Amniotic stem cell (primary cell): Measurements from ENCODE around the gene CLTCL1.
"Not testable (repeated sequence)": the region's sequence is repeated elsewhere in the genome, so short reads cannot be mapped to it uniquely, and the experiment has no call there.

ENCODE experiments used
- DNase-seq: peaks from one replicate; lab custom pipeline; 2025; lab: John Stamatoyannopoulos, UW

Gene CLTCL1

DNA sequence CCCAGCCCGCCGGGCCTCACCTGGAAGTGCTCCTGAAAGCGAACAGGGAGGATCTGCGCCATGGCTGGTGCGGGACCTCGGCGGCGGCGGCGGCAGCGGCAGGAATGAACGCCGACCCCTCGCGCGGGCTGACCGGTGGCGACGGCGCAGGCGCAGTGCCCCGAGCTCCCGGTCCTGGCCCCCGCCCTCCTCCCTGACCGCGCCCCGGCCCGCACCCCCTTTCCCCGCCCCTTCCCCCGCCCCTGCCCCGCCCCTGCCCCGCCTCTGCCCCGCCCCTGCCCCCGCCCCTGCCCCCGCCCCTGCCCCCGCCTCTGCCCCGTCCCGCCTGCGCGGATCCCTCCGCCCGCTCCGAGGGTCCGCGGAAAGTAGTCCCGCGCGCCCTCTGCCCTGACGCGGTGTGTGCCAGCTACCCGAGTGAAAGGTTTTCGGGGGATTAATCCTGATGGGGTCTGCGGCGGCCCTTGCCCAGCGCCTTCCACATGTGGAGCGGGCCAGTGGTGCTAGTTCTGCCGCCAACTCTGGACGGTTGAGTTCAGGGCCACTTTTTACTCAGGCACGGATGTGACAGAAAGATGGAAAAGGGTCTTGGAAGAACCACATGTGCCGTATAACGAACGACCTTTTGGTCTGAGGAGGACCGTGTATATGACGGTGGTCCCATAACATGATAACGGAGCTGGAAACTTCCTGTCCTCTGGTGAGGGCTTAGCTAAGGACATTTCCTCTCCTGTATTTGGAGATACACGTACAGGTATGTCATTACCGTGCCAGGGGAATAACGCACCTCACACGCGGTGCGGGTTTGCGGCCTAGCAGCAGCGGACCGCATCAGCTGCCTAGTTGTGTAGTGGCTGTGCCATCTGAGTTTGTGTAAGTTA, at the start of gene CLTCL1:
TSS of gene CLTCL1 (minus strand) at position 140 of the 878 bp plus-strand sequence. CDS start at position 62, 78 bp downstream.
- DNase-seq, result no peak

DNA sequence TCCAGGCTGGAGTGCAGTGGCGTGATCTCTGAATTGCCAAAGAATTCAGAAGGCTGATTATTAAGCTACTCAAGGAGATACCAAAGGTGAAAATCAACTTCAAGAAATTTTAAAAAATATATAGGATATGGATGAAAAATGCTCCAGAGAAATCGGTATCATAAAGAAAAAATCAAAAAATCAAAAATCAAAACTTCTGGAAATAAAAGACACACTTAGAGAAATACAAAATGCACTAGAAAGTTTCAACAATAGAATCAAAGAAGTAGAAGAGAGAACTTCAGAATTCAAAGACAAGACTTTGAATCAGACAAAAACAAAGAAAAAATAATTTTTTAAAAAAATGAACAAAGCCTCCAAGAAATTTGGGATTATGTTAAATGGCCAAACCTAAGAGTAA, 45.6 kb upstream of the CLTCL1 start:
- DNase-seq, result no peak

DNA sequence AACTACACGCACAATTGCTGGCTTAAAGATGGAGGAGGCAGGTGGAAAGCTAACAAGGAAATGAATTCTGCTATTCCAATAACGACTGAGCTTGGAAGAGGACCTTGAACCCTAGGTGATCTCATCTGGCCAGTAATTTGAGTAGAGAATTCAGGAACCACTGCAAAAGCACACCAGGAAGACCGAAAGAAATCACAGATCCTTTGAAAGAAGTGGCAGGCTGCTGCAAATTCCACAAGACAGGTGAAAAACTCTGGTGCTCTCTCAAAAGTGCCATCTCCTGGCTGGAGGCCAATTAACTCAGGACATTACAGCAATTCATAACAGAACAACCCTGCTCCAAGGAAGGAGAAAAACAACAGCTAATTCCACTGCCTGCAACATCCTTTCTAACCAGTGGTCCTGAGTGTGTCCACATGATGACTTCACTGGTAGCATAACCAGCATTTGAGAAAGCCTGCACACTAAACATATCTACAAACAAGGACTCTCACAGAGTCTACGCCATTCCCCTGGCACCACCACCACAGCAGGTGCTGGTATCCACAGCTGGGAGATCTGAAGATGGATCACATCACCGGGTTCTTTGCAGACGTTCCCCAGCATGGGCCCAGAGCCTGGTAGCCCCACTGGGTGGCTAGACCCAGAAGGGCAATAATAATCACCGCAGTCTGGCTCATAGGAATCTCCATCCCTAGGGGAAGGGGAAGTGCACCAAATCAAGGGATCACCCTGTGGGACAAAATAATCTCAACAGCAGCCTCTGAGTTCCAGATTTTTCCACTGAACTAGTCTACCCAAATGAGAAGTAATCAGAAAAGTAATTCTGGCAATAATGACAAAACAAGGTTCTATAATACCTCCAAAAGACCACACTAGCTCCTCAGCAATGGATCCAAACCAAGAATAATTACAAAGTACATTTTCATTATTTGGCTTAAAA, 44.9 kb upstream of the CLTCL1 start:
- DNase-seq, result no peak

DNA sequence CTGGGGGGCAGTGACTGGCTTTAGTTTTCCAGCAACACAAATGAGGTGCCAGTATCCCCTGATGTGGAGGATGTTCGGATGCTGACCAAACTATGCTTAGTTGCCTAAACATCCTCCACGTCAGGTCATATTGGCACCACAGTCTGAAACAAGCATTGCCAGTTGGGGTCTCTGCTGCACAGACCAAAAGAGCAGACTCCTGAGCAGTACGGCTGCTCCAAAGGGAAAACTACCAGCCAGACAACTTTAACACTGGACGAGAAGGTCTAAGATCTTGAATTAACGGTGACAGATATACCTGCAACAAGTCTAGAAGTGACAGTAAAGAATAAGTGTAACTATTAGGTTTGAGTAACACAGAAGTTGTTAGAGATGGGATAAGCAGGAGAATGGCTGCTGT, 40.5 kb upstream of the CLTCL1 start:
- no peak for DNase-seq

DNA sequence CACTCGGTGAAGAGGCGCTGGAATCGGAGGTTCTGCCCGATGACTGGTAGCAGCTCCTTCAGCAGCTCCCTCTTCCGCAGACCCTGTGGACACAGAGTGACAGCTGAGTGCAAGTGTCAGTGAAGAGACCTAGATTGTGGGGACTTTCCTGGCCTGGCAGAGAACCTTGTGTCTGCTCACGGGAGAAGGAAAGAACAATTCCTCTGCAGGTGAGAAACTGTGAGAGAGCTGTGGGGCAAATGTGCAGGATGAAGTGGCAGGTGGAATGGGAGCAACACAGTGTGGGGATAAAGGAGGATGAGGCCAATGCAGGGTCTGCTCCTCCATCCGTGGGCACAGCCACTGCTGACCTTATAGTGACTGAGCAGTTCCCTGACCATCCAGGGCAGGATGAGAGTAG, 40.0 kb upstream of the CLTCL1 start:
- DNase-seq, result no peak

DNA sequence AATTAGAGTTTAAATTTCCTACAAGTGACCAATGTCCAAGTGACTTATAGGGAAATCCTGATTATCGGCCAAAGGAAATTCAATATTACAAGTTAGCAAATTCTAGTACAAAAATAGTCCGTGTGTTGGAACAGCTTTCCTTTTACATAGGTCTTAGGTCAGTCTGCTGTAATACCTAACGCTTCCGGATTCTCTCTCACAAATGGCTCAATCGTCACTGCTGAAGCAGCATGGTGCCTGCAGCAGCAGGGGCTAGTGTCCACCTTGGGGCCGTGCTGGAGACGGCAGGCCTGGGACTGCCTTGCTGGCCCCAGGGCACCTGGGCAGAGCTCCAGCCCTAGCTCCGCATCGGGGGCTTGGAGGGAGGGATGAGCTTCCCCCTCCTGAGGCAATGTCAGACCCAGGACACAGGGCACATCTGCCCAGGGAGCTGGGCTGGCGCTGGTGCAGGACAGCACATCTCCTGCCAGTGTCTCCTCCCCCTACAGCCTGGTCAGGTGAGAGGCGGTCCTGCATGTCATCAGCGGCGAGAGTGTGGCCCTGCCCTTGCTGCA, 39.4 kb upstream of the CLTCL1 start:
- DNase-seq, result no peak

DNA sequence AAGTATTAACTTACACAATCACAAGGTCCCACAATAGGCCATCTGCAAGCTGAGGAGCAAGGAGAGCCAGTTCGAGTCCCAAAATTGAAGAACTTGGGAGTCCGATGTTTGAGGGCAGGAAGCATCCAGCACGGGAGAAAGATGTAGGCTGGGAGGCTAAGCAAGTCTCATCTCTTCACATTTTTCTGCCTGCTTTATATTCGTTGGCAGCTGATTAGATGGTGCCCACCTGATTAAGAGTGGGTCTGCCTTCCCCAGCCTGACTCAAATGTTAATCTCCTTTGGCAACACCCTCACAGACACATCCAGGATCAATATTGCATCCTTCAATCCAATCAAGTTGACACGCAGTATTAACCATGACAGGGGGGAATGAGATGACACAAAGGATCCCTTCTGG, 38.7 kb upstream of the CLTCL1 start:
- DNase-seq, result not testable (repeated sequence)

DNA sequence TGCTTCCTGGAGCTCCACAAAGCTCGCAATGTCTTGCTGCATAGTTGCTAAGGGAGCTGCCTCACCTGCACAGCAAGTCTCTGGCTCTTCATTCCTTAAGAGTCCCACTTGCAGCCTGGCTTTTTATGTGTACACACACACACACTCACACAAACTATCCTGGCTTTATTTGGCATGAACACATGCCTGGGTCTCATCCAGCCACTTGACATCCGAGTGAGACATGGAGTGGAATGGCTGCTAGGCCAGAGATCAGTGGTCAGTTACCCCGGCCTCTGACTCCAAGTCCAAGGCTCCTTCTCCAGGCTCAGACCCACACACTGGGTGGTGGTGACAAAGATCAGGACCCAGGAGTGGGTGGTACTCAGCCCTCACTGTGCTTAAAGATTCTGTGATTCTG, 37.9 kb upstream of the CLTCL1 start:
- no peak for DNase-seq

DNA sequence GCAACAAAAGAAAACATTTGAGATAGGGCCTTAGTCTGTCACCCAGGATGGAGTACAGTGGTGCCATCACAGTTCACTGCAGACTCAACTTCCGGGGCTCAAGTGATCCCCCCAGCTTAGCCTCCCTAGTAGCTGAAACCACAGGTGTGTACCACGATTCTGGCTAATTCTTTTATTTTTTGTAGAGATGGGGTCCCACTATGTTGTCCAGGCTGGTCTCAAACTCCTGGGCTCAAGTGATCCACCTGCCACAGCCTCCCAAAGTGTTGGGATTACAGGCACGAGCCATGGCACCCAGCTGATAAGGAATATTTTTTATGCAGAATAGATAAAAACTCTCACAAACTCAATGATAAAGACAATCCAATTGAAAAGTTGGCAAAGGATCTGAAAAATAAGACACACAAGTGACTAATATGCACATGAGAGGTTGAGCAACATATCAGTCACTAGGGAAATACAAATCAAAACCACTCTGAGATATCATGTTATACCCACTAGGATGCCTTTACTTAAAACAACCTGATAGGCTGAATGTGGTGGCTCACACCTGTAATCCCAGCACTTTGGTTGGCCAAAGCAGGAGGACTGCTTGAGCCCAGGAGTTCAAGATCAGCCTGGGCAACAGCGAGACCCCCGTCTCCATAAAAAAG, 33.9 kb upstream of the CLTCL1 start:
- no peak for DNase-seq

DNA sequence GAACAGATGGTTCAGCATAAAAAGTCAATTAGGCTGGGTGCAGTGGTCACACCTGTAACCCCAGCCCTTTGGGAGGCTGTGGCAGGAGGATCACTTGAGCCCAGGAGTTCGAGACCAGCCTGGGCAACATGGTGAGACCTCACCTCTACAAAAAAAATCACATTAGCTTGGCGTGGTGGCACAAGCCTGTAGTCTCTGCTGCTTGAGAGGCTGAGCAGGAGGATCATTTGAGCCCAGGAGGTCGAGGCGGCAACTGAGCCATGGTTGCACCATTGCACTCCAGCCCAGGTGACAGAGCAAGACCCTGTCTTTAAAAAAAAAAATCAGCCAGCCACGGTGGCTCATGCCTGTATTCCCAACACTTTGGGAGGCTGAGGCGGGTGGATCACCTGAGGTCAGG, 31.9 kb upstream of the CLTCL1 start:
- not testable (repeated sequence) for DNase-seq

DNA sequence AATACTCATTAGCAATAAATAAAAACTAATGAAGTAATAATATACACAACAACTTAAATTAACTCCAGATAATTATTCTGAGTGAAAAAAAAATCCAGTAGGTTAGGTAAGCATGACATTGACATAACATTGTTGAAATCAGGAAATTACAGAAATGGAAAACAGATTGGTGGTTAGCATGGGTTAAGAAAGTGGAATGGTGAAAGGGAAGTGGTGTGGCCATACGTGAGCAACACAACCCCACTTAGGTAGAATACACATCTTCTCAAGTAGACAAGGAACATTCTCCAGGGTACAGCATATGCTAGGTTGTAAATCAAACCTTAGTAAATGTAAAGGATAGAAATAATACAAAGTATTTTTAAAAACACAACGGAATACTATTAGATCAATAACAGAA, 30.2 kb upstream of the CLTCL1 start:
- no peak for DNase-seq

DNA sequence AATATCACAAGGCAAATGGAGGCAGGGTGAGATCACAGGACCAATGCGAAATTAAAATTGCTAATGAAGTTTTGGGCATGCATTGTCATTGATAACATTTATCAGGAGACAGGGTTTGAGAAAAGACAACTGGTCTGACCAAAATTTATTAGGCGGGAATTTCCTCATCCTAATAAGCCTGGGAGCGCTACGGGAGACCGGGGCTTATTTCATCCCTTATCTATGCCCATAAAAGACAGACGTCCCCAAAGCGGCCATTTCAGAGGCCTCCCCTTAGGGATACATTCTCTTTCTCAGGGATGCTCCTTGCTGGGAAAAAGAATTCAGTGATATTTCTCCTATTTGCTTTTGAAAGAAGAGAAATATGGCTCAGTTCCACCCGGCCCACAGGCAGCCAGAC, 28.6 kb upstream of the CLTCL1 start:
- DNase-seq, result not testable (repeated sequence)

DNA sequence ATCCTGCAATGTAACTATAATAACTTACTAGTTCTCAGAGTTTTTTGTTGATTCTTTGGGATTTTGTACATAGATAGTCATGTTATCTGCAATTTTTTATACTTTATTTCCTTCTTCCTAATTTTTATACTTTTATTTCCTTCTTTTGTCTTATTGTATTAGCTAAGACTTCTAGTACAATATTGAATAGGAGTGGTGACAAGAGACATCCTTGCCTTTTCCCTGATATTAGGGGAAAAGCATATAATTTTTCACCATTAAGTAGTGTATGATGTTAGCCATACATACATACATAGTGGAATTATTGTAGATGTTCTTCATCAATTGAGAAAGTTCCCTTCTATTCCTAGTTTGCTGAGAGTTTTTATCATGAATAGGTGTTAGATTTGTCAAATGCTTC, 27.8 kb upstream of the CLTCL1 start:
- no peak for DNase-seq

DNA sequence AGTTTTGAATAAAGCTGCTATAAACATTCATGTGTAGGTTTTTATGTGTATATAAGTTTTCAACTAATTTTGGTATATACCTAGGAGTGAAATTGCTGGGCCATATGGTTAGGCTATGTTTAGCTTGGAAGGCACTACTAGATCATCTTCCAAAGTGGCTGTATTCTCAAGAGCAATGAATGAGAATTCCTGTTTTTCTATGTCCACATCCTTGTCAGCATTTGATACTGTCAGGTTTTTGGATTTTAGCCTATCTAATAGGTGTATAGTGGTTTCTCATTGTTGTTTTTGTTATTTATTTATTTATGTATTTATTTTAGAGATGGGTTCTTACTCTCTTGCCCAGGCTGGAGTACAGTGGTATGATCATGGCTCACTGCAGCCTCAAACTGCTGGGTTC, 26.3 kb upstream of the CLTCL1 start:
- no peak for DNase-seq

DNA sequence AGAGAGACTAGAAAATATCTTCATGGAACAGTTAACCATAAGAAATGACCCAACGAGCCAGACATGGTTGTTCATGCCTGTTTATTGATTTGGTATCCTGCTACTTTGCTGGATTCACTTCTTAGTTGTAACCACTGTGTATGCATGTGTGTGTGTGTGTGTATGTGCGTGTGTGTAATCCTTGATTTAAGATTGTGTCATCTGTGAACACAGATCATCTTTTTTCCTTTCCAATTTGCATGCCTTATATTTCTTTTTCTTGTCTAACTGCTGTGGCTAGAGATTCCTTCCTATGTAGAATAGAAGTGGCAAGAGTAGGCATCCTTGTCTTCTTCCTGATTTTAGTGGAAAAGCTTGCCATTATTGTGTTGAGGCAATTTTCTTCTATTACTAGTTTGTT, 16.4 kb upstream of the CLTCL1 start:
- no peak for DNase-seq

DNA sequence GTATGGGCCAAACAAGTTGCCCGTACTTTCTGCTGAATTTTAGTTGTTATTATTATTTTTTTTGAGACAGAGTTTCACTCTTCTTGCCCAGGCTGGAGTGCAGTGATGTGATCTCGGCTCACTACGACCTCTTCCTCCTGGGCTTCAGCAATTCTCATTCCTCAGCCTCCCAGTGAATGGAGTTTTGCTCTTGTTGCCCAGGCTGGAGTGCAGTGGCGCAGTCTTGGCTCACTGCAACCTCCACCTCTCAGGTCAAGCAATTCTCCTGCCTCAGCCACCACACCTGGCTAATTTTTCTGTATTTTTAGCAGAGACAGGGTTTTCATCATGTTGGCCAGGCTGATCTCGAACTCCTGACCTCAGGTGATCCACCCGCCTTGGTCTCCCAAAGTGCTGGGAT, 15.0 kb upstream of the CLTCL1 start:
- DNase-seq, result not testable (repeated sequence)

DNA sequence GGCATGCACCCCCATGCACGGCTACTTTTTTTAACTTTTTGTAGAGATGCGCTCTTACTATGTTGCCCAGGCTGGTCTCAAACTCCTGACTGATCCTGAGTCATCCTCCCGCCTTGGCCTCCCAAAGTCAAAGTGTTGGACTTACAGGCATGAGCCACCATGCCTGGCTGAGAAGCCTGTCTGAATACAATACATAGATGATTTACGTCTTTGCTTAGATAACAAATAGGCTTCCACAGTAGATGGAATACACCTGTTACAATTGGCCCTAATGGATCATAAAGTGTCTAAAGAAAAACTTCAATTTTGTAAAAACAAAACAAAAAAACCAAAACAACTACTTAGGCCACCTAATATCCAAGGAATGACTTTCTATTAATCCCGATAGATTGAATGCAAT, 13.0 kb upstream of the CLTCL1 start:
- DNase-seq, result no peak

DNA sequence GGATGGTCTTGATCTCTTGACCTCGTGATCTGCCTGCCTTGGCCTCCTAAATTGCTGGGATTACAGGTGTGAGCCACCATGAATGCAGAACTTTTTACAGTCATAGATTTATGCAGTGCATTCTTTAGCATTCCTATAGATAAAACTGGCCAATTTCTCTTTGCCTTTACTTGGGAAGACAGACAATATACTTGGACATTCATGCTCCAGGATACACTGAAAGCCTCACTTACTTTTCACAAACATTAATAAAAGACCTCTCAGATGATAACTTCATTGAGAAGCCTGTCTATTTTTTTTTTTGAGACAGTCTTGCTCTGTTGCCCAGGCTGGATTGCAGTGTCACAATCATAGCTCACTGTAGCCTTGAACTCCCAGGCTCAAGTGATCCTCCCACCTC, 12.3 kb upstream of the CLTCL1 start:
- no peak for DNase-seq

DNA sequence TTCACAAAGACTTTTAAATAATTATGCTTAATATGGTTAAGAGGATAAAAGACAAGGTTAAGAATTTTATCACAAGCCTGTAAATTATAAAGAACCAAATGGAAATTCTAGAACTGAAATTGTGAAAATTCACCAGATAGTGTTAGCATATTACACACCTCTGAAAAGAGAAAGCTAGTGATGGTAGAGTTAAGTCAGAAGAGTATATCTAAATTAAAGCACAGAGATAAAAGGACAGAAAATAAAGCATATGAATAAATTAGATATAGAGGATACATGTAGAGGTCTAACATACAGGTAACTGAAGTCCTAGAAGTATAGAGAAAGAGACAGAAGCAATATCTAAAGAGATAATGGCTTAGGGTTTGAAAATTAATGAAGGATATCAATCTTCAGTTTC, 4.2 kb upstream of the CLTCL1 start:
- no peak for DNase-seq

DNA sequence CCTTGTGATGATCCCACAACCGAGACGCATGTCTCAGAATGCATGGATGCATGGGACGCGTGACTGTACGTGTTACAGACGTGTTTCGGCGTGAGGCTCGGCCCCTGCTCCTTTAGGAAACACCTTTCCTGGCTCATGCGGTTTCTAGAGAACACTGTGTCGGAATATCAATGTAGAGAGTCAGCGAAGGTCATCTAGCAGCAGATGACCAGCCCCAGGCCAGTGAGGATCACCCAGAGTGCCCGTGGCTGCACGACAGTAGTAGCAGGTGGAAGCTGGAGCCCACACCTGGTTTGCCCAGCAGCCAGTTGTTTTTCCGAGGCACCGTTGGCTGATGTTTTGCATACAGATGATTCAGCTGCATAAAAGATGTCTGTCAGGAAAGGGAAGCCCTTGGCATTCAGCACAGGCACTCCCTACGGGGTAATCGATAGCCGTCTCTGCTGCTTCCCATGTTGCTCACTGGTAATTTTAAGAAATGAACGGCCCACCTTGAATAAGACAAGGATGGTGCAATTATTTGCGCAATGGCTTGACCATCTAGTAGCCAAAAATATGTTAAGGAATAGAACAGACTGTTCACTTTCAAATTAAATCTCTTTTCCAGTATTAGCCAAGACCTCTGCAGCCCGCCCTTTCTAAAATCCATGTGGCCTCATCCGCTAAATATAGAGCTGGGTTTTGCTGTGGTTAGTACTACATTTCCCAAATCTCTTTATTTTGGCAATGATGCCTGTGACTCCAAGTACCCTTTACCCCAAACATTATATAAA, 1.1 kb upstream of the CLTCL1 start:
- DNase-seq, result no peak

DNA sequence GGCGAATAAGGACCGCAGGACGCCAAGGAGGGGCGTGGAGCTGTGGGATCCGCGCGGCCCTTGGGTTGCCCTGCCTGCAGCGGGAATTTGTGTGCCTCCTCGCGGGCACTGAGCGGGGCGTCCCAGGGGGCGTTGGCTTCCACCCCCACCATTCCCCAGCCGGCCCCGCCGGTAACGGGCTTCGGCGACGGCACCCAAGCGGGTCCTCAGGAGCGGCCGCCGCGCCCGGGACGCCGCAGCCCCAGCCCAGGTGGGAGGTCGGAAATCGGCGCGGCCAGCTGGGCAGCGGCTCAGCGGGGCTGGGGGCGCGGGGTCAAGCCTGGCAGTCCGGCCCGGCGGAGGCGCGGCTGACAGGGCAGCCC, 320 bp downstream of the CLTCL1 start:
- DNase-seq, result no peak
